Body of pancreas (tissue), 4 donors: ENCODE measurements around the gene DERL2.

Experiments
- CTCF ChIP-seq, 7 experiments: fragments of 450-650 bp in 4 of 7; fragments of 200-600 bp in 3 of 7; sonication (generic) in 3 of 7; IDR thresholded peaks; one replicate each; pipeline ENCODE4 v1.5.1; 2016 to 2019; ENCODE audit warnings: antibody characterized with exemption in 7 of 7
- POLR2A ChIP-seq, 3 donors: fragments of 450-650 bp; IDR thresholded peaks; one replicate each; pipeline ENCODE4 v1.6.1; 2016; ENCODE audit warnings: antibody characterized with exemption in 3 of 3, mild to moderate bottlenecking in 2 of 3

- TF ChIP-seq CTCF (IDR thresholded peaks at IDR 0.05) (no peak), POLR2A (IDR thresholded peaks at IDR 0.05) (no peak)
Observed at GRCh38 chr17:5444209-5444608, 41.8 kb downstream of the DERL2 start.
